ENCODE results near the gene SELENON. TPM values are rescaled to one million over a fixed set of nuclear protein-coding genes. Genes with fewer than 3 reads are reported as not detected.
A peak's percentile ranks its signal among the peaks of the same experiment; 100 is the strongest.

The SELENON gene
- total and polyA plus RNA-seq, 9 of the 15 experiments (the other 6 are each of a cell fraction or from before 2014, with no cell fraction given): 0.43 to 26.7 (median 7.0) TPM

DNA sequence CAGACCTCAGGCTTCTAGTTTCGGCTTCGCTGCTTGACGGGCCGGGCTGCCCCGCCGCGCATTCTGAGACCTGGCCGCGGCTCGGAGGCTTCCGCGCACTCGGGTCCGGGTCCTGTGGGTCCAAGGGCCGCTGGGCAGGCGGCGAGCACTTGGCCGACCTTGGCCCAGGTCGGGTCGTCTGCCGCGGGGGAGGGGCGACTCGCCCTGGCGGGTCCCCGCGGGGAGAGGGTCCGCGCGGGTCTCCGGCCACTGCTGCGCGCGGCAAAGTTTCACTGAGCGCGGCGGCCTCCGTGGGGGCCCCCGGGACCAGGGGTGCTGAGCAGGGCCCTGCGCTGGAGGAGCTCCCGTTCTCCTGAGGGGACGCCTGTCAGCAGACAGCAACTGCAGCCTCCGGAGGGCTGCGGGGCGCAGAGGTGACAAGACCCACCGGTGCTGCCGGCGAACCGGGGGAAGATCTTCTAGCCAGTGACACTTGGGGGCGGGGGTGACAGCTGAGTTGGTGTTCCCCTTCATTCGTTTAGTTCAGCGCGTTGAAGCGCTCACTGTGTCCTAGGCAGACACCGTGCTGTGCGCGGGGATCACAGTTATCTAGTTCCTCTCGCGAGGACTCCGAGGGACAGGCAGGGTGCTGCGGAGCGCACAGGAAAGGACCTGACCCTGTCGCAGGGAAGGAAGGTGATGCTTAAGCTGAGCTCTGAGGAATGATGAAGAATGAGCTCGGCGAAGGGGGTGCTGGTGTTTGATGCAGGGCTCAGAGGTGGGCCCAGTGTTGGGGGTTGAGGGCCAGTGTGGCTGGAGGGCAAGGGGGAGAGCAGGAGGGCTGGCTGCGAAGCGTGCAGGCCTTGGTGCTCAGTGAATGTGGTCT is 20.5 kb downstream of the SELENON start (continued):
- TF ChIP-seq ZNF23 (CRISPR knock-in tag; IDR thresholded peaks at IDR 0.05) (no peak), ZNF347 (CRISPR knock-in tag; IDR thresholded peaks at IDR 0.05; ENCODE audit: low read depth) (no peak), ZNF717 (CRISPR knock-in tag; IDR thresholded peaks at IDR 0.05) (peak; percentile 80; the same call in 1 of the 2 replicates), NFE2L1 (tag; IDR thresholded peaks at IDR 0.05; ENCODE audit: borderline replicate concordance, low read depth) (no peak), NFE2 (IDR thresholded peaks at IDR 0.05; ENCODE audit: low read depth) (no peak), ZZZ3 (IDR thresholded peaks at IDR 0.05) (no peak), COPS2 (conservative IDR thresholded peaks at IDR 0.05) (no peak), ETV6 (IDR thresholded peaks at IDR 0.05; ENCODE audit: borderline replicate concordance in 1 of 2, low read depth in 2 of 2, low read length in 1 of 2) (no peak), ETV6 (CRISPR knock-in tag; IDR thresholded peaks at IDR 0.05; ENCODE audit: borderline replicate concordance) (peak; percentile 76; the same call in 1 of the 2 replicates), TARDBP (IDR thresholded peaks at IDR 0.05) (no peak), SOX6 (IDR thresholded peaks at IDR 0.05) (no peak; the same call in 1 of the 2 replicates), SMARCA4 (IDR thresholded peaks at IDR 0.05) (no peak), POLR2H (tag; IDR thresholded peaks at IDR 0.05; ENCODE audit: low read depth) (peak; percentile 31), SAFB2 (IDR thresholded peaks at IDR 0.05; ENCODE audit: borderline replicate concordance, low read depth, low read length, severe bottlenecking) (no peak), ZNF830 (CRISPR knock-in tag; IDR thresholded peaks at IDR 0.05) (0 out of 2 replicates have a peak, but pooled peaks have one; percentile 52), ZNF57 (CRISPR knock-in tag; IDR thresholded peaks at IDR 0.05) (no peak), SMAD2 (IDR thresholded peaks at IDR 0.05; ENCODE audit: low read depth, low read length) (no peak), HDAC1 (IDR thresholded peaks at IDR 0.05) (peak in 1 of 2 experiments; percentile 80; a peak in 2 of 4 replicates), PHF8 (IDR thresholded peaks at IDR 0.05; ENCODE audit: borderline replicate concordance, low read length) (peak; percentile 4; the same call in 1 of the 2 replicates), PHB (CRISPR knock-in tag; IDR thresholded peaks at IDR 0.05) (no peak), USF2 (CRISPR knock-in tag; IDR thresholded peaks at IDR 0.05) (no peak)
- TF ChIP-seq, protein P1, sequence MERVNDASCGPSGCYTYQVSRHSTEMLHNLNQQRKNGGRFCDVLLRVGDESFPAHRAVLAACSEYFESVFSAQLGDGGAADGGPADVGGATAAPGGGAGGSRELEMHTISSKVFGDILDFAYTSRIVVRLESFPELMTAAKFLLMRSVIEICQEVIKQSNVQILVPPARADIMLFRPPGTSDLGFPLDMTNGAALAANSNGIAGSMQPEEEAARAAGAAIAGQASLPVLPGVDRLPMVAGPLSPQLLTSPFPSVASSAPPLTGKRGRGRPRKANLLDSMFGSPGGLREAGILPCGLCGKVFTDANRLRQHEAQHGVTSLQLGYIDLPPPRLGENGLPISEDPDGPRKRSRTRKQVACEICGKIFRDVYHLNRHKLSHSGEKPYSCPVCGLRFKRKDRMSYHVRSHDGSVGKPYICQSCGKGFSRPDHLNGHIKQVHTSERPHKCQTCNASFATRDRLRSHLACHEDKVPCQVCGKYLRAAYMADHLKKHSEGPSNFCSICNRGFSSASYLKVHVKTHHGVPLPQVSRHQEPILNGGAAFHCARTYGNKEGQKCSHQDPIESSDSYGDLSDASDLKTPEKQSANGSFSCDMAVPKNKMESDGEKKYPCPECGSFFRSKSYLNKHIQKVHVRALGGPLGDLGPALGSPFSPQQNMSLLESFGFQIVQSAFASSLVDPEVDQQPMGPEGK (CRISPR knock-in tag; IDR thresholded peaks at IDR 0.05; ENCODE audit: borderline replicate concordance): no peak
- TF ChIP-seq, protein P2, sequence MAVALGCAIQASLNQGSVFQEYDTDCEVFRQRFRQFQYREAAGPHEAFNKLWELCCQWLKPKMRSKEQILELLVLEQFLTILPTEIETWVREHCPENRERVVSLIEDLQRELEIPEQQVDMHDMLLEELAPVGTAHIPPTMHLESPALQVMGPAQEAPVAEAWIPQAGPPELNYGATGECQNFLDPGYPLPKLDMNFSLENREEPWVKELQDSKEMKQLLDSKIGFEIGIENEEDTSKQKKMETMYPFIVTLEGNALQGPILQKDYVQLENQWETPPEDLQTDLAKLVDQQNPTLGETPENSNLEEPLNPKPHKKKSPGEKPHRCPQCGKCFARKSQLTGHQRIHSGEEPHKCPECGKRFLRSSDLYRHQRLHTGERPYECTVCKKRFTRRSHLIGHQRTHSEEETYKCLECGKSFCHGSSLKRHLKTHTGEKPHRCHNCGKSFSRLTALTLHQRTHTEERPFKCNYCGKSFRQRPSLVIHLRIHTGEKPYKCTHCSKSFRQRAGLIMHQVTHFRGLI (CRISPR knock-in tag; IDR thresholded peaks at IDR 0.05): no peak
- TF ChIP-seq, protein P3, sequence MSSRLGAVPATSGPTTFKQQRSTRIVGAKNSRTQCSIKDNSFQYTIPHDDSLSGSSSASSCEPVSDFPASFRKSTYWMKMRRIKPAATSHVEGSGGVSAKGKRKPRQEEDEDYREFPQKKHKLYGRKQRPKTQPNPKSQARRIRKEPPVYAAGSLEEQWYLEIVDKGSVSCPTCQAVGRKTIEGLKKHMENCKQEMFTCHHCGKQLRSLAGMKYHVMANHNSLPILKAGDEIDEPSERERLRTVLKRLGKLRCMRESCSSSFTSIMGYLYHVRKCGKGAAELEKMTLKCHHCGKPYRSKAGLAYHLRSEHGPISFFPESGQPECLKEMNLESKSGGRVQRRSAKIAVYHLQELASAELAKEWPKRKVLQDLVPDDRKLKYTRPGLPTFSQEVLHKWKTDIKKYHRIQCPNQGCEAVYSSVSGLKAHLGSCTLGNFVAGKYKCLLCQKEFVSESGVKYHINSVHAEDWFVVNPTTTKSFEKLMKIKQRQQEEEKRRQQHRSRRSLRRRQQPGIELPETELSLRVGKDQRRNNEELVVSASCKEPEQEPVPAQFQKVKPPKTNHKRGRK (tag; IDR thresholded peaks at IDR 0.05): no peak

Data from K562 (cell line).